ENCODE data around the gene CFAP119.
A peak's percentile ranks its signal among the peaks of the same experiment; 100 is the strongest.

The CFAP119 gene

GRCh38 chr16:30777591-30778297, 15.9 kb upstream of the CFAP119 start:
- TF ChIP-seq, protein P1, sequence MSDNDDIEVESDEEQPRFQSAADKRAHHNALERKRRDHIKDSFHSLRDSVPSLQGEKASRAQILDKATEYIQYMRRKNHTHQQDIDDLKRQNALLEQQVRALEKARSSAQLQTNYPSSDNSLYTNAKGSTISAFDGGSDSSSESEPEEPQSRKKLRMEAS (IDR thresholded peaks at IDR 0.05; ENCODE audit: low read depth, low read length) = no peak
- TF ChIP-seq, protein P2, sequence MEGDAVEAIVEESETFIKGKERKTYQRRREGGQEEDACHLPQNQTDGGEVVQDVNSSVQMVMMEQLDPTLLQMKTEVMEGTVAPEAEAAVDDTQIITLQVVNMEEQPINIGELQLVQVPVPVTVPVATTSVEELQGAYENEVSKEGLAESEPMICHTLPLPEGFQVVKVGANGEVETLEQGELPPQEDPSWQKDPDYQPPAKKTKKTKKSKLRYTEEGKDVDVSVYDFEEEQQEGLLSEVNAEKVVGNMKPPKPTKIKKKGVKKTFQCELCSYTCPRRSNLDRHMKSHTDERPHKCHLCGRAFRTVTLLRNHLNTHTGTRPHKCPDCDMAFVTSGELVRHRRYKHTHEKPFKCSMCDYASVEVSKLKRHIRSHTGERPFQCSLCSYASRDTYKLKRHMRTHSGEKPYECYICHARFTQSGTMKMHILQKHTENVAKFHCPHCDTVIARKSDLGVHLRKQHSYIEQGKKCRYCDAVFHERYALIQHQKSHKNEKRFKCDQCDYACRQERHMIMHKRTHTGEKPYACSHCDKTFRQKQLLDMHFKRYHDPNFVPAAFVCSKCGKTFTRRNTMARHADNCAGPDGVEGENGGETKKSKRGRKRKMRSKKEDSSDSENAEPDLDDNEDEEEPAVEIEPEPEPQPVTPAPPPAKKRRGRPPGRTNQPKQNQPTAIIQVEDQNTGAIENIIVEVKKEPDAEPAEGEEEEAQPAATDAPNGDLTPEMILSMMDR (IDR thresholded peaks at IDR 0.05; ENCODE audit: low read depth, low read length) = no peak
- H3K4me3 ChIP-seq (ENCODE audit: low read depth, low read length) = no peak overlapping the region
- no peak for DNase-seq (ENCODE audit: low read depth)

DNA sequence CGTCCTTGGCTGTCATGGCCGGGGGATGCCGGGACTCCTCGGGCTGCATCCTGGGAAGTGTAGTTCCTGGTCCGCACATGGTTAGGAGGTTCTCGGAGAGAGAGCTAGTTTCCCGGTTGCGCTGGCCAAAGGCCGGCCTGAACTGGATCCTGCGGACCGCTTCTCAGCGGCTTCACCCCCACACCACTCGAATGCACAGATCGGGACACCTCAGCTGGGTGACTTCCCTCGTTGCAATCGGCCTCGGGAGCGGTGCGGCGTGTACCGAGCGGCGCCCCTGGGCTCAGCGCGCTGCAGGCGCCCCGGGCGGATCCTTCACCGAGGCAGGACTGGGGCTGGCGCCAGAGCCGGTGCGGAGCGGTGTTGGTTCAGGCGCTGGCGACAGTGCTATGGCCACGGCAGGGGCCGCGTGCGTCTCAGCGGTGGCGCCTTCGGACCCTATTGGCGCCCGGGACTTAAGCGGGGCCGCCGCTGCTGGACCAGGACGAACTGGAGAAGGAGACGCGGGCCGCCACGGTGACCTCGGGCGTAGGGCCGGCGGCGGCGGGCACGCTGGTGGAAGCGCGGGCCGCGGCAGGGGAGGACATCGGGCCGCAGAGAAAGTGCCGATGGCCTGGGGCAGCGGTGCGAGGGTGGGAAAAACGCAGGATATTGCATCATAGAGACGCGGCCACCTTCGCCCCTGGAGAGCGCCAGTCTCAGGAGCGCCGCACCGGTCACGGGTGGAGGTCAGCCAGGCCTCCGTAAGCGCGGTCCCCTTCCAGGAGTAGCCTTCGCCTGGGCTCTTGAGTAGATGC, 13.7 kb upstream of the CFAP119 start:
- DNase-seq (ENCODE audit: low read depth) = peak; percentile 90

DNA sequence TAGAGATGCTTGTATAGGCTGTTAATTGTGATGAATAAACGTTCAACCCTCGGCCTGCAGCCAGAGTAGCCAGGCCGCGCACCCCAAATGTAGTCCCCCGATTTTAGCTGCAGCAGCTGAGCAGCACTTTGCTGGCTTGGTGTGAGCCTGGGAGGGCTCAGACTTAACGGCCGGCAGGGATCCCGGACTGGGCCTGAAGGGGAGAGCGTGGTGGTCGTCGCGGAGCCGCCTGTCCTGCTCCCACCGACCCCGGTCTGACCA, 13.2 kb upstream of the CFAP119 start:
- TF ChIP-seq, protein P1 (IDR thresholded peaks at IDR 0.05; ENCODE audit: low read depth, low read length) = no peak
- TF ChIP-seq MYC (IDR thresholded peaks at IDR 0.05; ENCODE audit: low read depth, low read length) (no peak), POLR2A (IDR thresholded peaks at IDR 0.05; ENCODE audit: extremely low read depth, insufficient read length) (no peak)
- TF ChIP-seq, protein P2 (IDR thresholded peaks at IDR 0.05; ENCODE audit: low read depth, low read length) = no peak
- H3K4me3 ChIP-seq (ENCODE audit: low read depth, low read length) = peak overlapping the region; percentile 77
- DNase-seq (ENCODE audit: low read depth) = no peak

More for the DNA sequence above, 13.7 kb upstream of the CFAP119 start:
- TF ChIP-seq, protein P1 (IDR thresholded peaks at IDR 0.05; ENCODE audit: low read depth, low read length) = peak; percentile 94
- TF ChIP-seq MYC (IDR thresholded peaks at IDR 0.05; ENCODE audit: low read depth, low read length) (peak; percentile 98), POLR2A (IDR thresholded peaks at IDR 0.05; ENCODE audit: extremely low read depth, insufficient read length) (peak; percentile 58)
- TF ChIP-seq, protein P2 (IDR thresholded peaks at IDR 0.05; ENCODE audit: low read depth, low read length) = no peak
- H3K4me3 ChIP-seq (ENCODE audit: low read depth, low read length) = peak overlapping the region; percentile 77

GRCh38 chr16:30774367-30775130, 12.7 kb upstream of the CFAP119 start:
- H3K4me3 ChIP-seq (ENCODE audit: low read depth, low read length) = peak overlapping the region; percentile 77

DNA sequence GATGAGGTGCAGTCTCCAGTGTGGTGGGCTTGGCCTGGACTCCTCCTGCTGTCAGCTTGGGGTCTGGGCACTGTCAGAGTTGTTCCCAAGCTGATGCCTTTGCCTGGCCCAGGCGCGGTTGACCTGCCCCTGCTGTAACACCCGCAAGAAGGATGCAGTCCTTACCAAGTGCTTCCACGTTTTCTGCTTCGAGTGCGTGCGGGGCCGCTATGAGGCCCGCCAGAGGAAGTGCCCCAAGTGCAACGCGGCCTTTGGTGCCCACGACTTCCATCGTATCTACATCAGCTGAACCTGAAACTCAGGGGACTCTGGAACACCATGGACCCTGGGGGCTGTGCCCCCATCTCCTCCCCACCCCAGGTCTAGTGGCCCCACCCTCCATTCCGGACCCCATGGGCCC, 12.0 kb upstream of the CFAP119 start:
- no peak overlapping the region for H3K4me3 ChIP-seq (ENCODE audit: low read depth, low read length)
- DNase-seq (ENCODE audit: low read depth) = no peak
- TF ChIP-seq POLR2A (IDR thresholded peaks at IDR 0.05; ENCODE audit: extremely low read depth, insufficient read length) (no peak), MYC (IDR thresholded peaks at IDR 0.05; ENCODE audit: low read depth, low read length) (no peak)
- TF ChIP-seq, protein P2 (IDR thresholded peaks at IDR 0.05; ENCODE audit: low read depth, low read length) = no peak
- TF ChIP-seq, protein P1 (IDR thresholded peaks at IDR 0.05; ENCODE audit: low read depth, low read length) = no peak

More at GRCh38 chr16:30774367-30775130, 12.7 kb upstream of the CFAP119 start:
- TF ChIP-seq MYC (IDR thresholded peaks at IDR 0.05; ENCODE audit: low read depth, low read length) (no peak), POLR2A (IDR thresholded peaks at IDR 0.05; ENCODE audit: extremely low read depth, insufficient read length) (peak; percentile 14)
- TF ChIP-seq, protein P1 (IDR thresholded peaks at IDR 0.05; ENCODE audit: low read depth, low read length) = no peak
- TF ChIP-seq, protein P2 (IDR thresholded peaks at IDR 0.05; ENCODE audit: low read depth, low read length) = no peak
- no peak for DNase-seq (ENCODE audit: low read depth)

Data from NB4 (cell line).